Bronchial epithelial cell (primary cell): Measurements from ENCODE around the gene RNF115. TPM values are rescaled to one million over a fixed set of nuclear protein-coding genes. Genes with fewer than 3 reads are reported as not detected.

Experiments
- DNase-seq: peaks from one replicate; pipeline ENCODE4 v3.0.0-alpha.2; 2010; ENCODE audit warnings: low read depth
- FAIRE-seq: peaks from 2 replicates; lab custom pipeline; 2011; peaks lifted over from hg19 to GRCh38; lab: Jason Lieb, UNC
- H3K27me3 ChIP-seq: 2 replicates; pipeline ENCODE4 v1.5.1; 2011; ENCODE audit warnings: low read length; ENCODE audit not compliant: control insufficient read depth, insufficient read depth
- H3K36me3 ChIP-seq: 2 replicates; pipeline ENCODE4 v1.5.1; 2011; ENCODE audit warnings: low read length; ENCODE audit not compliant: control insufficient read depth, insufficient read depth
- H3K4me3 ChIP-seq: 2 replicates; pipeline ENCODE4 v1.5.1; 2011; ENCODE audit warnings: mild to moderate bottlenecking, low read depth, low read length, control low read depth
- CTCF ChIP-seq: IDR thresholded peaks from 2 replicates; pipeline ENCODE4 v1.5.1; 2011; ENCODE audit warnings: mild to moderate bottlenecking, moderate library complexity, low read length, control low read depth, inconsistent platforms; ENCODE audit not compliant: insufficient read depth, severe bottlenecking
- total RNA-seq: library from RNA; depleted of rRNA; stranded (reverse); fragments of >200 nt; gene quantifications from 2 replicates; pipeline ENCODE4 v1.2.1, GENCODE V29; 2014

Gene RNF115
- total RNA-seq, 1 donor from 2014 or later, result 9.0 TPM

- Histone ChIP-seq H3K36me3 (peaks cover 20% of the 10 kb centered on the region), H3K4me3 (peak within 1 kb of the TSS; percentile 84), H3K27me3 (no peaks in the 10 kb centered on the region)
- peak; percentile 82 for DNase-seq
- no peak for TF ChIP-seq CTCF
- FAIRE-seq, result no peak
Measured at GRCh38 chr1:145858901-145859490, 35.1 kb upstream of the RNF115 start, which contains the start of gene PIAS3. Gene PIAS3, minus strand, starts transcription at chr1:145859081. Its CDS starts 91 bp downstream, at chr1:145858990.

- H3K27me3 ChIP-seq, result no peaks in the 10 kb centered on the region
- DNase-seq (peak; percentile 26), FAIRE-seq (no peak)
- no peak for TF ChIP-seq CTCF
- peaks cover 25% of the 10 kb centered on the region for H3K36me3 ChIP-seq
- peak overlapping the region; percentile 84 for H3K4me3 ChIP-seq
Measured at GRCh38 chr1:145858238-145858900, 34.5 kb upstream of the RNF115 start.

GRCh38 chr1:145857170-145857569 is 33.3 kb upstream of the RNF115 start:
- no peak for FAIRE-seq
- Histone ChIP-seq H3K4me3 (no peak overlapping the region), H3K27me3 (no peaks in the 10 kb centered on the region), H3K36me3 (peaks cover 28% of the 10 kb centered on the region)
- TF ChIP-seq CTCF, result no peak
- DNase-seq, result no peak

- no peaks in the 10 kb centered on the region for H3K27me3 ChIP-seq
- no peak for TF ChIP-seq CTCF
- no peak for FAIRE-seq
- H3K4me3 ChIP-seq, result no peak overlapping the region
- H3K36me3 ChIP-seq, result peaks cover 34% of the 10 kb centered on the region
- no peak for DNase-seq
Measured at GRCh38 chr1:145855426-145855948, 31.6 kb upstream of the RNF115 start.

- Histone ChIP-seq H3K4me3 (no peak overlapping the region), H3K27me3 (no peaks in the 10 kb centered on the region), H3K36me3 (peaks cover 27% of the 10 kb centered on the region)
- peak; percentile 54 for TF ChIP-seq CTCF
- peak; percentile 59 for DNase-seq
- FAIRE-seq, result no peak
Measured at GRCh38 chr1:145849356-145850160, 25.7 kb upstream of the RNF115 start.
